GM21390 (cell line): ENCODE data around the gene DDX24.

Source experiments
- ATAC-seq: cut with Tn5 transposase; IDR thresholded peaks from one replicate; pipeline ENCODE4 v1.9.1; 2021; ENCODE audit not compliant: unreplicated experiment

The DDX24 gene

GRCh38 chr14:94080621-94081385 lies at the start of gene DDX24, which contains the start of gene IFI27L1:
Gene DDX24 (minus strand): TSS chr14:94081202. CDS start chr14:94079742, 1,460 bp downstream.
Gene IFI27L1 (plus strand): TSS chr14:94081310. CDS start chr14:94096938, 15,628 bp downstream.
- peak; percentile 98 for ATAC-seq

GRCh38 chr14:94129758-94130414 lies 48.9 kb upstream of the DDX24 start:
- ATAC-seq, result no peak

GRCh38 chr14:94129111-94129757 lies 48.2 kb upstream of the DDX24 start, which contains the start of gene IFI27L2:
Gene IFI27L2 (minus strand): TSS chr14:94129604. CDS start chr14:94129564, 40 bp downstream.
- peak; percentile 86 for ATAC-seq

GRCh38 chr14:94128216-94128839 lies 47.3 kb upstream of the DDX24 start:
- ATAC-seq, result no peak

- no peak for ATAC-seq
These were observed 46.3 kb upstream of the DDX24 start for GRCh38 chr14:94127330-94127729.

GRCh38 chr14:94126800-94127199 lies 45.8 kb upstream of the DDX24 start:
- no peak for ATAC-seq

GRCh38 chr14:94126419-94126677 lies 45.3 kb upstream of the DDX24 start:
- no peak for ATAC-seq

- ATAC-seq, result no peak
These were observed 44.8 kb upstream of the DDX24 start for GRCh38 chr14:94125659-94126418.

GRCh38 chr14:94124582-94125377 lies 43.8 kb upstream of the DDX24 start:
- no peak for ATAC-seq

- ATAC-seq, result no peak
These were observed 42.9 kb upstream of the DDX24 start for GRCh38 chr14:94123868-94124267.

GRCh38 chr14:94123296-94123695 lies 42.3 kb upstream of the DDX24 start:
- ATAC-seq, result no peak

- ATAC-seq, result no peak
These were observed 41.4 kb upstream of the DDX24 start for GRCh38 chr14:94122438-94122837.

- no peak for ATAC-seq
These were observed 40.5 kb upstream of the DDX24 start for GRCh38 chr14:94121485-94121884.

- no peak for ATAC-seq
These were observed 39.8 kb upstream of the DDX24 start for GRCh38 chr14:94120667-94121340.

- ATAC-seq, result no peak
These were observed 38.1 kb upstream of the DDX24 start for GRCh38 chr14:94119071-94119470.

- no peak for ATAC-seq
These were observed 36.9 kb upstream of the DDX24 start for GRCh38 chr14:94117856-94118255.

- ATAC-seq, result no peak
These were observed 35.7 kb upstream of the DDX24 start for GRCh38 chr14:94116701-94117100.

GRCh38 chr14:94115631-94116030 lies 34.6 kb upstream of the DDX24 start:
- no peak for ATAC-seq

- ATAC-seq, result no peak
These were observed 34.1 kb upstream of the DDX24 start for GRCh38 chr14:94115058-94115591.
